OCI-LY1 (cell line): ENCODE data around the gene TBP.

Source experiments
- CTCF ChIP-seq: fragments of 200-600 bp; sonication (generic), shearing (Covaris generic); IDR thresholded peaks from 2 replicates; pipeline ENCODE4 v1.5.1; 2017; ENCODE audit warnings: mild to moderate bottlenecking, antibody characterized with exemption, low read length, moderate library complexity, mixed read lengths
- EZH2 ChIP-seq: fragments of 200-600 bp; sonication (generic), shearing (Covaris generic); IDR thresholded peaks from 2 replicates; pipeline ENCODE4 v1.8.0; 2017; ENCODE audit warnings: borderline replicate concordance, mixed run types, mild to moderate bottlenecking, antibody characterized with exemption, low read length, moderate library complexity, mixed read lengths

- TF ChIP-seq CTCF (no peak), EZH2 (no peak)
Observed at GRCh38 chr6:170536671-170537070, 17.5 kb upstream of the TBP start.
